SU-DHL-6 (cell line): Measurements from ENCODE around the gene IL20RB.

Experiments used
- H2AFZ ChIP-seq: fragments of 200-600 bp; sonication (generic); 2 replicates; pipeline ENCODE4 v1.6.1; 2014; ENCODE audit warnings: low read depth, mild to moderate bottlenecking, moderate library complexity, mixed read lengths, antibody characterized with exemption, low read length; ENCODE audit not compliant: severe bottlenecking
- H3F3A ChIP-seq: fragments of 200-600 bp; shearing (Covaris generic); 2 replicates; pipeline ENCODE4 v1.6.0; 2016; ENCODE audit warnings: antibody characterized with exemption, mild to moderate bottlenecking; ENCODE audit not compliant: insufficient read depth
- H3K27ac ChIP-seq: fragments of 200-600 bp; sonication (generic); 2 replicates; pipeline ENCODE4 v1.5.1; 2016; ENCODE audit warnings: low read depth, mild to moderate bottlenecking, low read length, moderate library complexity, mixed read lengths
- H3K27me3 ChIP-seq: fragments of 200-600 bp; sonication (generic), shearing (Covaris generic); 2 replicates; pipeline ENCODE4 v1.6.0; 2014; ENCODE audit warnings: mild to moderate bottlenecking, low read length
- H3K36me3 ChIP-seq: fragments of 200-600 bp; sonication (generic); 2 replicates; pipeline ENCODE4 v1.6.1; 2014; ENCODE audit warnings: mild to moderate bottlenecking, low read length, mixed read lengths
- H3K4me2 ChIP-seq: fragments of 300-600, 200-600 bp; shearing (Covaris generic), sonication (generic); 2 replicates; pipeline ENCODE4 v1.6.0; 2014; ENCODE audit warnings: low read length, low read depth, mild to moderate bottlenecking; ENCODE audit not compliant: poor library complexity, severe bottlenecking
- H3K4me3 ChIP-seq: fragments of 200-600 bp; sonication (generic); 2 replicates; pipeline ENCODE4 v1.5.1; 2014; ENCODE audit warnings: antibody characterized with exemption, low read length, mild to moderate bottlenecking, mixed read lengths; ENCODE audit not compliant: insufficient read depth, poor library complexity, severe bottlenecking
- H3K79me2 ChIP-seq: fragments of 200-600 bp; sonication (generic); 2 replicates; pipeline ENCODE4 v1.6.1; 2014; ENCODE audit warnings: mild to moderate bottlenecking, low read length, moderate library complexity; ENCODE audit not compliant: insufficient read depth
- H3K9ac ChIP-seq: fragments of 200-600 bp; sonication (generic); 2 replicates; pipeline ENCODE4 v1.7.0; 2014; ENCODE audit warnings: mild to moderate bottlenecking, low read length
- H3K9me2 ChIP-seq: fragments of 200-600 bp; sonication (generic); replicated peaks from 2 replicates; pipeline ENCODE4 v1.6.1; 2014; ENCODE audit warnings: low read length; ENCODE audit not compliant: insufficient read depth
- H3K9me3 ChIP-seq: fragments of 200-600 bp; sonication (generic); 2 replicates; pipeline ENCODE4 v1.6.1; 2014; ENCODE audit warnings: low read length, mixed read lengths; ENCODE audit not compliant: insufficient read depth
- H4K20me1 ChIP-seq: fragments of 200-600 bp; sonication (generic); 2 replicates; pipeline ENCODE4 v1.6.1; 2014; ENCODE audit warnings: low read depth, mild to moderate bottlenecking, antibody characterized with exemption, low read length, moderate library complexity, mixed read lengths
- EZH2phosphoT487 ChIP-seq: fragments of 200-600 bp; sonication (generic), shearing (Covaris generic); conservative IDR thresholded peaks from 2 replicates; pipeline ENCODE4 v1.6.1; 2018; ENCODE audit warnings: mild to moderate bottlenecking, antibody characterized with exemption, low read length, moderate library complexity, mixed read lengths
- TF ChIP-seq, protein P1 (sequence below): fragments of 200-600 bp; sonication (generic); IDR thresholded peaks from one replicate; pipeline ENCODE4 v1.5.1; 2017; ENCODE audit warnings: antibody characterized with exemption, mild to moderate bottlenecking, low read length, moderate library complexity; ENCODE audit not compliant: insufficient read depth, poor library complexity, severe bottlenecking

The IL20RB gene

DNA sequence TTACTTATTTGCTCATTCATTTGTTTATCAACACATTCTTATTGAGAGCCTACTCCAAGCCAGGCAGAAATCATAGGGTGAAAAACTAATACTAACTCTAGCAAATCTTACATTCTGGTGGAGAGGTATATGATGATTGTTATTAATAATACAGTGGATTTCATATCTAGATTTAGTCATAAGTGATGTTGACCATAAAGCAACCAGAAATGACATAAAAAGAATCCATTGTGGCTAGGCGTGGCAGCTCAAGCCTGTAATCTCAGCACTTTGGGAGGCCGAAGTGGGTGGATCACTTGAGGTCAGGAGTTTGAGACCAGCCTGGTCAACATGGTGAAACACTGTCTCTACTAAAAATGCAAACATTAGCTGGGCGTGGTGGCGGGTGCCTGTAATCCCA, 26.2 kb upstream of the IL20RB start:
- no peaks in the 10 kb centered on the region for H4K20me1 ChIP-seq
- no peak overlapping the region for H2AFZ ChIP-seq
- H3K9me3 ChIP-seq: no peaks in the 10 kb centered on the region
- no peak overlapping the region for H3K4me2 ChIP-seq
- peaks cover 35% of the 10 kb centered on the region for H3F3A ChIP-seq
- no peak overlapping the region for H3K27ac ChIP-seq
- TF ChIP-seq, protein P1, sequence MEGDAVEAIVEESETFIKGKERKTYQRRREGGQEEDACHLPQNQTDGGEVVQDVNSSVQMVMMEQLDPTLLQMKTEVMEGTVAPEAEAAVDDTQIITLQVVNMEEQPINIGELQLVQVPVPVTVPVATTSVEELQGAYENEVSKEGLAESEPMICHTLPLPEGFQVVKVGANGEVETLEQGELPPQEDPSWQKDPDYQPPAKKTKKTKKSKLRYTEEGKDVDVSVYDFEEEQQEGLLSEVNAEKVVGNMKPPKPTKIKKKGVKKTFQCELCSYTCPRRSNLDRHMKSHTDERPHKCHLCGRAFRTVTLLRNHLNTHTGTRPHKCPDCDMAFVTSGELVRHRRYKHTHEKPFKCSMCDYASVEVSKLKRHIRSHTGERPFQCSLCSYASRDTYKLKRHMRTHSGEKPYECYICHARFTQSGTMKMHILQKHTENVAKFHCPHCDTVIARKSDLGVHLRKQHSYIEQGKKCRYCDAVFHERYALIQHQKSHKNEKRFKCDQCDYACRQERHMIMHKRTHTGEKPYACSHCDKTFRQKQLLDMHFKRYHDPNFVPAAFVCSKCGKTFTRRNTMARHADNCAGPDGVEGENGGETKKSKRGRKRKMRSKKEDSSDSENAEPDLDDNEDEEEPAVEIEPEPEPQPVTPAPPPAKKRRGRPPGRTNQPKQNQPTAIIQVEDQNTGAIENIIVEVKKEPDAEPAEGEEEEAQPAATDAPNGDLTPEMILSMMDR: no peak
- TF ChIP-seq EZH2phosphoT487: no peak
- H3K9ac ChIP-seq: no peak overlapping the region
- no peaks in the 10 kb centered on the region for H3K27me3 ChIP-seq
- H3K36me3 ChIP-seq: peaks cover 62% of the 10 kb centered on the region
- no peaks in the 10 kb centered on the region for H3K9me2 ChIP-seq
- H3K79me2 ChIP-seq: peaks cover 82% of the 10 kb centered on the region
- H3K4me3 ChIP-seq: no peak overlapping the region

DNA sequence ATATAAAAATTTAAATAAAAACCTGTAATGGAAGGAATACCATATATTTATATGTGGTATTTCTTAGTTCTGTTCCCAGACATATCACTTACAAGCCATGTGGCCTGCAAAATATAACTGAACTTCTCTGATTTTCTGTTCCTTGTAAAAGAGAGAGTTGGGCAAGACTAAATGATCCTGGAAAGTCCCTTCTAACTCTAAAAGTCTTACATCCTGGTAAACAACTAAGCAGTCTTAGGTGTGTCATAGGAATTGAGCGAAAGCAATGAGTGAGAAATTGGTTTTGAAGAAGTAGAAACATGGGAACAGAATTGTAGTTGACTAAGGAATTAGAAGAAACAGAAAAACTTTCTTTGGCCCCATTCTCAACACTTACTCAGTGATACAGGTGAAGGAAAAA, 25.3 kb upstream of the IL20RB start:
- no peak overlapping the region for H3K4me3 ChIP-seq
- no peaks in the 10 kb centered on the region for H3K9me3 ChIP-seq
- no peaks in the 10 kb centered on the region for H3K9me2 ChIP-seq
- peaks cover 35% of the 10 kb centered on the region for H3F3A ChIP-seq
- H3K27ac ChIP-seq: peak overlapping the region; percentile 59
- H2AFZ ChIP-seq: no peak overlapping the region
- no peaks in the 10 kb centered on the region for H4K20me1 ChIP-seq
- H3K9ac ChIP-seq: no peak overlapping the region
- no peaks in the 10 kb centered on the region for H3K27me3 ChIP-seq
- peaks cover 67% of the 10 kb centered on the region for H3K36me3 ChIP-seq
- H3K4me2 ChIP-seq: peak overlapping the region; percentile 21
- TF ChIP-seq, protein P1: no peak
- TF ChIP-seq EZH2phosphoT487: no peak
- H3K79me2 ChIP-seq: peaks cover 82% of the 10 kb centered on the region

DNA sequence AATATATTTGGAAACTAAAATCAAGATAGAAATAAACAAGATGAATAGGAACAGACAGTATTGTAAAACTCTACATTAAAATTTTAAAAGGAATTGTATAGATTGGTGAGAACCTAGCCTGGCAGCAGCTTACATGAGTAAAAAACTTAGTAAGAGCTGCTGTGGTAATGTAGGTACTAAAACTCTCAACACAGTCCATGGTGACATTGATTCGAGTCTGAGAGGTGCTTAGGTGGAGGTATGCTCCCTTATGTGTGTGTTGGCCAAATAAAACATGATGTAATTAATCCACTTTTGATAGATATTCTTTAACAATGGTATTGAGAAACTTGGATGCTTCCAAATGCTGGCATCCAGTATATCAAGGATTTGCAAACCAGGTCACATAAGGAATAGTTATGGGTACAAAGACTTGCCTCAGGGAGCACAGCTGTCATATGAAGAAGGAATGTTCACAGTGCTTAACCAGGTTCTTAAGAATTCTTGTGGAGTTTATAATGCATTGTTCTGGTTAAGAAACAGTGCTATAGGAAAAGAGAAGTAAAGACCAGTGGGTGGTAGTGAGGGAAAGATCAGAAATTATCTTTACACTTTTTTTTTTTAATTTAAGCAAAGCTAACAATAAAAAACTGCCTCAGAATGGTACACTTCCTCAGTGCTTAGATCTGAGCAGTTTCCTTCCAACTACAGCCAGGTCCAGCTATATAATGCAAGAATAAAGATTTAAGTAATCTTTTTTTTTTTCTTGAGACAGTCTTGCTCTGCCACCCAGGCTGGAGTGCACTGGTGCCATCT, 24.6 kb upstream of the IL20RB start:
- Histone ChIP-seq H3K9ac (no peak overlapping the region), H3K9me2 (no peaks in the 10 kb centered on the region), H3K36me3 (peaks cover 61% of the 10 kb centered on the region), H3K4me3 (no peak overlapping the region), H3F3A (peaks cover 35% of the 10 kb centered on the region), H3K27me3 (no peaks in the 10 kb centered on the region), H3K9me3 (no peaks in the 10 kb centered on the region), H3K79me2 (peaks cover 82% of the 10 kb centered on the region), H3K27ac (peak overlapping the region; percentile 59), H3K4me2 (peak overlapping the region; percentile 8), H4K20me1 (0 out of 2 replicates have a peak, but pooled peaks cover 4% of the 10 kb centered on the region), H2AFZ (no peak overlapping the region)
- TF ChIP-seq, protein P1: no peak
- no peak for TF ChIP-seq EZH2phosphoT487
